Measurements from ENCODE around the gene STIP1. TPM values are rescaled to one million over a fixed set of nuclear protein-coding genes. Genes with fewer than 3 reads are reported as not detected.

Gene STIP1
- polyA plus RNA-seq, 1 experiment: 139 TPM

- TF ChIP-seq, protein P1, sequence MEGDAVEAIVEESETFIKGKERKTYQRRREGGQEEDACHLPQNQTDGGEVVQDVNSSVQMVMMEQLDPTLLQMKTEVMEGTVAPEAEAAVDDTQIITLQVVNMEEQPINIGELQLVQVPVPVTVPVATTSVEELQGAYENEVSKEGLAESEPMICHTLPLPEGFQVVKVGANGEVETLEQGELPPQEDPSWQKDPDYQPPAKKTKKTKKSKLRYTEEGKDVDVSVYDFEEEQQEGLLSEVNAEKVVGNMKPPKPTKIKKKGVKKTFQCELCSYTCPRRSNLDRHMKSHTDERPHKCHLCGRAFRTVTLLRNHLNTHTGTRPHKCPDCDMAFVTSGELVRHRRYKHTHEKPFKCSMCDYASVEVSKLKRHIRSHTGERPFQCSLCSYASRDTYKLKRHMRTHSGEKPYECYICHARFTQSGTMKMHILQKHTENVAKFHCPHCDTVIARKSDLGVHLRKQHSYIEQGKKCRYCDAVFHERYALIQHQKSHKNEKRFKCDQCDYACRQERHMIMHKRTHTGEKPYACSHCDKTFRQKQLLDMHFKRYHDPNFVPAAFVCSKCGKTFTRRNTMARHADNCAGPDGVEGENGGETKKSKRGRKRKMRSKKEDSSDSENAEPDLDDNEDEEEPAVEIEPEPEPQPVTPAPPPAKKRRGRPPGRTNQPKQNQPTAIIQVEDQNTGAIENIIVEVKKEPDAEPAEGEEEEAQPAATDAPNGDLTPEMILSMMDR (IDR thresholded peaks at IDR 0.05; ENCODE audit: insufficient read depth, low read depth, low read length): no peak
- POLR2A ChIA-PET: no interaction called here
- no peak overlapping the region for H3K4me3 ChIP-seq (ENCODE audit: low read depth, low read length)
- H3K27me3 ChIP-seq (ENCODE audit: control insufficient read depth, insufficient read depth, low read length): no peaks in the 10 kb centered on the region
- no peaks in the 10 kb centered on the region; the same call in 1 of the 2 replicates for H3K36me3 ChIP-seq (ENCODE audit: control insufficient read depth, insufficient read depth, low read length)
- DNase-seq (ENCODE audit: low read depth): no peak
- CTCF ChIA-PET: interaction anchor here (0.6 to 10.3 kb wide), 25 partner anchors 8 to 670 kb away, joined by 3 to 239 read pairs (median 3); partner anchors contain the start of genes COX8A, MACROD1, MARK2 and PLCB3
These were observed 36.9 kb upstream of the STIP1 start for GRCh38 chr11:64148917-64149617.

- Histone ChIP-seq H3K4me3 (ENCODE audit: low read depth, low read length) (no peak overlapping the region), H3K36me3 (ENCODE audit: control insufficient read depth, insufficient read depth, low read length) (no peaks in the 10 kb centered on the region; the same call in 1 of the 2 replicates), H3K27me3 (ENCODE audit: control insufficient read depth, insufficient read depth, low read length) (no peaks in the 10 kb centered on the region)
- TF ChIP-seq, protein P1 (IDR thresholded peaks at IDR 0.05; ENCODE audit: insufficient read depth, low read depth, low read length): no peak
- POLR2A ChIA-PET: no interaction called here
- no peak for DNase-seq (ENCODE audit: low read depth)
- CTCF ChIA-PET: interaction anchor here (0.7 to 10.3 kb wide), 17 partner anchors 9 to 671 kb away, joined by 3 to 239 read pairs (median 4); partner anchors contain the start of genes COX8A, MACROD1 and MARK2
These were observed 35.9 kb upstream of the STIP1 start for GRCh38 chr11:64150051-64150450.

GRCh38 chr11:64150481-64151239 is 35.3 kb upstream of the STIP1 start:
- POLR2A ChIA-PET: no interaction called here

DNA sequence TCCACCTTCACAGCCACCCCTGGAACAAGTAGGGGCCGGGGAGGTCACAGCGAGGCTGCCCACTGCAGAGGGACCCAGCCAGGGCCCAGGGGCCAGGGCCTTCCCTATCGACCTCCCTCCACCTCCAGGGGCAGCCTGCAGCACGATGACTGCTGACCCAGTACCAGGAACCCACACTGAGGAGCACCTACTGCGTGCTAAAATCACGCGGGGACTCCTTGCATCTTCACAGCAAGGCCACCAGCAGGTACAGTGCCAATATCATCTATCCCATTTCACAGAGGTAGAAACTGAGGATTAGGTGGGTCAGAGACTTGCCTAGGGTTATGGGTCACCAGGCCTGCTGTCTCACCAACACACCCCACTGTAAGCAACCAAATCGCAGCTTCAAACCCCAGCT is 34.6 kb upstream of the STIP1 start:
- no peak for DNase-seq (ENCODE audit: low read depth)
- ChIA-PET POLR2A (no interaction called here), CTCF (interaction anchor here (2.1 to 10.3 kb wide), 5 partner anchors 12 to 314 kb away, joined by 5 to 239 read pairs (median 14); partner anchors contain the start of genes MACROD1 and MARK2)
- TF ChIP-seq, protein P1 (IDR thresholded peaks at IDR 0.05; ENCODE audit: insufficient read depth, low read depth, low read length): no peak
- Histone ChIP-seq H3K4me3 (ENCODE audit: low read depth, low read length) (no peak overlapping the region), H3K36me3 (ENCODE audit: control insufficient read depth, insufficient read depth, low read length) (no peaks in the 10 kb centered on the region; the same call in 1 of the 2 replicates), H3K27me3 (ENCODE audit: control insufficient read depth, insufficient read depth, low read length) (no peaks in the 10 kb centered on the region)

More at GRCh38 chr11:64150481-64151239, 35.3 kb upstream of the STIP1 start:
- Histone ChIP-seq H3K36me3 (ENCODE audit: control insufficient read depth, insufficient read depth, low read length) (no peaks in the 10 kb centered on the region; the same call in 1 of the 2 replicates), H3K27me3 (ENCODE audit: control insufficient read depth, insufficient read depth, low read length) (no peaks in the 10 kb centered on the region), H3K4me3 (ENCODE audit: low read depth, low read length) (no peak overlapping the region)
- no peak for DNase-seq (ENCODE audit: low read depth)
- CTCF ChIA-PET: interaction anchor here (1.2 to 10.3 kb wide), 6 partner anchors 13 to 671 kb away, joined by 3 to 239 read pairs (median 12); partner anchors contain the start of genes MACROD1 and MARK2
- TF ChIP-seq, protein P1 (IDR thresholded peaks at IDR 0.05; ENCODE audit: insufficient read depth, low read depth, low read length): no peak
